Measurements from ENCODE around the gene CYP20A1. TPM values are rescaled to one million over a fixed set of nuclear protein-coding genes. Genes with fewer than 3 reads are reported as not detected.
A peak's percentile ranks its signal among the peaks of the same experiment; 100 is the strongest.
"Not testable (repeated sequence)": the region's sequence is repeated elsewhere in the genome, so short reads cannot be mapped to it uniquely, and the experiment has no call there.

Gene CYP20A1, protein sequence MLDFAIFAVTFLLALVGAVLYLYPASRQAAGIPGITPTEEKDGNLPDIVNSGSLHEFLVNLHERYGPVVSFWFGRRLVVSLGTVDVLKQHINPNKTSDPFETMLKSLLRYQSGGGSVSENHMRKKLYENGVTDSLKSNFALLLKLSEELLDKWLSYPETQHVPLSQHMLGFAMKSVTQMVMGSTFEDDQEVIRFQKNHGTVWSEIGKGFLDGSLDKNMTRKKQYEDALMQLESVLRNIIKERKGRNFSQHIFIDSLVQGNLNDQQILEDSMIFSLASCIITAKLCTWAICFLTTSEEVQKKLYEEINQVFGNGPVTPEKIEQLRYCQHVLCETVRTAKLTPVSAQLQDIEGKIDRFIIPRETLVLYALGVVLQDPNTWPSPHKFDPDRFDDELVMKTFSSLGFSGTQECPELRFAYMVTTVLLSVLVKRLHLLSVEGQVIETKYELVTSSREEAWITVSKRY
- total RNA-seq = 10 to 100 TPM; 13.2 to 18.1 TPM

DNA sequence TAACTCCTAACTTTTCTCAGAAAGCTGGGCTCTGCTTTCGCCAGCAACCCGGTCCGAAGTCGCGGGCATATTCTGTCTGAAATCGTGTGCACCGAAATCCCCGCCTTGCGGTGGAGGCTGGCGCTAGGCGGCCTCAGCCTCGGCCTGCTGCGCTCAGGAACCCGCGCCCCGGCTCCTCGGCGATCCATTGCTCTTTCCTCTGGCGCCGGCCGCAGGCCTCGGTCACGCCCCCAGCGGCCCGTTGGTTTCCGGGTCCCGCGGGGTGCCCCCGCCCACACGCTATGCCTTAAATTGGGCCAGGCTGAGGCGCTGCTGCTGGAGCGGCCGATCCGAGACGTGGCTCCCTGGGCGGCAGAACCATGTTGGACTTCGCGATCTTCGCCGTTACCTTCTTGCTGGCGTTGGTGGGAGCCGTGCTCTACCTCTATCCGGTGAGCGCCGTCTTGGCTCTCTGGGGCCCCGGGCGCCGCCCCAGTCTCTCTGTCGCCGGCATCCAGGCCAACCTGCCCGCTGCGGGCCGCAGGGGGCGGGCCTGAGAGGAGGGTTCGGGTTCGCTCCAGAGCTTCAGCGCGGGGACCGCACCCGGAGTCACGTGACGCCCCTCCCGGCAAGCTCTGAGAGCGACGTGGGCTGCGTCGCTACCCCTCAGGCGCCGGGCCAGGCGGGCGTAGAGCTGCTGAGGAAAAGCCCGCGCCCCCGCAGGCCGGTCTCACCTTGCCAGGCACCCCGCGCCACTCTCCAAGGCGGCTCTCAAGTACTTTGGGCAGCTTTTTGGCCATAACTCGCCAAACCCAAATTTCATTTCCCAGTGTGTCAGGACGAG lies at the start of gene CYP20A1:
Gene CYP20A1, plus strand, starts transcription at position 315 of the 823 bp plus-strand sequence. Its CDS starts 45 bp downstream, at position 360.
- peak within 1 kb of the TSS; percentile 95 to 100 for H3K27ac Mint-ChIP-seq
- DNase-seq (ENCODE audit: low spot score in 2 of 2) (peak; percentile 97 to 99), ATAC-seq (peak; percentile 87)
- H3K36me3 Mint-ChIP-seq = peaks cover 14 to 32% of the 10 kb centered on the region in 2 donors
- no peaks in the 10 kb centered on the region for H3K9me3 Mint-ChIP-seq

DNA sequence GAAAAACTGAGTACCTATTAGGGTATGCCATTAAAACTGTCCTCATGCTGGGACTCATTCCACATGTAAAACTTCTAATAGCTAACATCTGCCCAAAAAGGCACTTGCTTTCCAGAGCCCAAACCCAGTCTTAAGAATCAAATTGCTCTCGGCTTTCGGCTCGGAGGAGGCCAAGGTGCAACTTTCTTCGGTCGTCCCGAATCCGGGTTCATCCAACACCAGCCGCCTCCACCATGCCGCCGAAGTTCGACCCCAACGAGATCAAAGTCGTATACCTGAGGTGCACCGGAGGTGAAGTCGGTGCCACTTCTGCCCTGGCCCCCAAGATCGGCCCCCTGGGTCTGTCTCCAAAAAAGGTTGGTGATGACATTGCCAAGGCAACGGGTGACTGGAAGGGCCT lies 48.3 kb upstream of the CYP20A1 start:
- not testable (repeated sequence) for H3K36me3 Mint-ChIP-seq; H3K9me3 Mint-ChIP-seq; DNase-seq (ENCODE audit: low spot score in 2 of 2); ATAC-seq; H3K27ac Mint-ChIP-seq

DNA sequence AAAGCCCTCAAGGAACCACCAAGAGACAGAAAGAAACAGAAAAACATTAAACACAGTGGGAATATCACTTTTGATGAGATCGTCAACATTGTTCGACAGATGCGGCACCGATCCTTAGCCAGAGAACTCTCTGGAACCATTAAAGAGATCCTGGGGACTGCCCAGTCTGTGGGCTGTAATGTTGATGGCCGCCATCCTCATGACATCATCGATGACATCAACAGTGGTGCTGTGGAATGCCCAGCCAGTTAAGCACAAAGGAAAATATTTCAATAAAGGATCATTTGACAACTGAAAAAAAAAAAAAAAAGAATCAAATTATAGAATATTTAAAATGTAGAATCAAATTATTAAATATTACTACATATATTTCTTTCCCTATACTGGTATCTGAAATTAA lies 47.8 kb upstream of the CYP20A1 start:
- ATAC-seq; H3K27ac Mint-ChIP-seq; H3K36me3 Mint-ChIP-seq; DNase-seq (ENCODE audit: low spot score in 2 of 2); H3K9me3 Mint-ChIP-seq: not testable (repeated sequence)

DNA sequence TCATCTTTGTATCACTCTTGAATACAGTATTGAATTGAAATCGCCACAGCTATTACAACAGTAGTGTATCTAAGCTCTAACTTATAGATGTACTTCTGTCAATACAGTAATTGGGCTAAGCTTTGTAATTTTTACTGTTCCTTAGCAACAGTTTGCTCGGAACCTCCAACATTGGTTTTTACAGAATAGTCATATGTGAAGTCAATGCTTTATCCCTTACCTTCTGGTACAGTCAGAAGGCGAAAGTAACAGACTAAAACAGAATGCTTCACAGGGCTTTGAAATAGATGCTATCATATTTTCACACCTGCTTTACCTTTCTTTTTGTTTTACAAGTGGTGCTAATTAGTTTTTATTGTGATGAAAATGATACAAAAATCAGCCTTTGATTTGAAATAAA lies 46.9 kb upstream of the CYP20A1 start:
- DNase-seq (ENCODE audit: low spot score in 2 of 2) = no peak
- no peaks in the 10 kb centered on the region for H3K9me3 Mint-ChIP-seq
- peak; percentile 37 to 99 for ATAC-seq
- no peak overlapping the region for H3K27ac Mint-ChIP-seq
- H3K36me3 Mint-ChIP-seq = peaks cover 8% of the 10 kb centered on the region in 2 donors

DNA sequence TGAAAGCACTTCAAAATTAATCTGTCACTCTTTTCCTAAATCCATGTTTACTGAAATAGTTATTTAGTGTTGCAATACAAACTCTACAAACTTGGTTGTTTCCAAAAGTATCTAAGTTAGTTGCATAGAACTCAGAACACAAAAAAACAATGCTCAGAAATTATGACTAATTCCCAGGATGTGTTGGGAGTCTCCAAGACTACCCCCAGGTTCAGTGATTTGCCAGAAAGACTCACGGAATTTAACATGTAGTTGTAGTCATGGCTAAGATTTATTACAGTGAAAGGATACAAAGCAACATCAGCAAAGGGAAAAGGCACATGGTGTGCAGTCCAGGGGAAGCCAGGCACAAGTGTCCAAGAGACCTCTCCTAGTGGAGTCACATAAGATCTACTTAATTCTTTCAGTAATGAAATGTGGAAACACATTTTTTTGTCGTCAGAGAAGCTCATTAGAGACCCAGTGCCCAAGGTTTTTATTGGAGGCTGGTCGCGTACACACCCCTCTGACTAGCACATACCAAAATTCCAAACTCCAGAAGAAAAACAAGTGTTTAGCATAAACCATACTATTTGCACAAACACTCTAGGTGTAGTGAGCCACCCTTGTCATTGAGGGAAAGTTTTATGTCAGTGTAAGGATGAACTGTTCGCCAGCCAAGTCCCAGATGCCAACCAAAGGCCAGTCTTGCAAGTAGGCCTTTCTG lies 43.3 kb upstream of the CYP20A1 start:
- no peak overlapping the region for H3K27ac Mint-ChIP-seq
- no peak for DNase-seq (ENCODE audit: low spot score in 2 of 2)
- ATAC-seq = no peak
- H3K9me3 Mint-ChIP-seq = no peaks in the 10 kb centered on the region
- peaks cover 4% of the 10 kb centered on the region in 2 donors for H3K36me3 Mint-ChIP-seq

DNA sequence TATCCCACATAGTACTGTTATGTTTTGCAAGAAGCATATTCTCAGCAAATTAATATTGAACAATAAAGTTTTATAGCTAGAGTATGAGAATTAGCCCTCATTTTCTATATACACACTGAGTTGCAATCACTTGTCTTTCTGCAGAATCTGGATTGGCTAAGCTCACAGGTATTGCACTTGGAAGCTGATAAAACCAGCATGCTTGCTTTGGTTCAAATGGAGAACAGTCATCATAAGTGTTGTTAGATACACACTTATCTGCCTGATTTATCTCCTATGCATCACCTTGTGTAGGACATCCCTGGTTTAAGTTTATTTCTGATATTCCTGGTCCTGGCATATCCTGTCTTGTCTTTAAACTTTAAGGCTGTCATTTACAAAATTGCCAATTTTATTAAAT lies 38.0 kb upstream of the CYP20A1 start:
- ATAC-seq (no peak), DNase-seq (ENCODE audit: low spot score in 2 of 2) (no peak)
- H3K36me3 Mint-ChIP-seq = peaks cover 0 to 3% of the 10 kb centered on the region in 2 donors
- H3K27ac Mint-ChIP-seq = no peak overlapping the region
- no peaks in the 10 kb centered on the region for H3K9me3 Mint-ChIP-seq

DNA sequence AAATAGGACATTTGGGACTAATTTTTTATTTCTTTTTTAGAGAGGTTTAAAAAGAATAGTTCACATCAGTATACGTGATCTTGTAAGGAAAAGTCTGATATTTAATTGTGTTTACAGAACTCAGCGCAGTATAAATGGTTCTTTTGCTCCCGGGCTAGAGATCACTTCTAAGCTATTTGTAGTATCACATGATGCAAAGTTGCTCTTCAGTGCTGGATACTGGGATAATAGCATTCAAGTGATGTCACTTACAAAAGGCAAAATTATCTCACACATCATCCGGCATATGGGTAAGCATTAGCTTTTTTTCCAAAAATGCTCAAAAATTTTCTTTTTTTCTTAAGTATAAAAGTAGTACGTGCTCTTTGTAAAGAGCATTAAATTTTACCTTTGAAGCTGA lies 37.4 kb upstream of the CYP20A1 start:
- no peak for DNase-seq (ENCODE audit: low spot score in 2 of 2)
- H3K27ac Mint-ChIP-seq = no peak overlapping the region
- H3K36me3 Mint-ChIP-seq = peaks cover 0 to 6% of the 10 kb centered on the region in 2 donors
- no peak for ATAC-seq
- H3K9me3 Mint-ChIP-seq = no peaks in the 10 kb centered on the region

DNA sequence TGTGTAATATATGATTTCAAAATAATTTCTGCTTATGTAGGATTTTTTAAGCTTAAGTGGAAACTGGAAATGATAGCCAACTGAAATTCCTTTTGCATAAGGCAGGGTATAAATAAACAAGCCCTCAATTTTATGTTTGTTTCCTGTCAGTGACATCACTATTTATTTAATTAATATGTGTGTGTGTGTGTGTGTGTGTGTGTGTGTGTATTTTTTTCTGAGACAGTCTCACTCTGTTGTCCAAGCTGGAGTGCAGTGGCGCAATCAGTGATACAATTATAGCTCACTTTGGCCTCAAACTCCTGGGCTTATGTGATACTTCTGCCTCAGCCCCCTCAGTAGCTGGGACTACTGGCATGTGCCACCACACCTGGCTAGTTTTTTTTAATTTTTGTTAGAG lies 29.3 kb upstream of the CYP20A1 start:
- Mint-ChIP-seq H3K9me3 (no peaks in the 10 kb centered on the region), H3K36me3 (peaks cover 0 to 10% of the 10 kb centered on the region in 2 donors), H3K27ac (no peak overlapping the region)
- ATAC-seq = no peak
- DNase-seq (ENCODE audit: low spot score in 2 of 2) = no peak

DNA sequence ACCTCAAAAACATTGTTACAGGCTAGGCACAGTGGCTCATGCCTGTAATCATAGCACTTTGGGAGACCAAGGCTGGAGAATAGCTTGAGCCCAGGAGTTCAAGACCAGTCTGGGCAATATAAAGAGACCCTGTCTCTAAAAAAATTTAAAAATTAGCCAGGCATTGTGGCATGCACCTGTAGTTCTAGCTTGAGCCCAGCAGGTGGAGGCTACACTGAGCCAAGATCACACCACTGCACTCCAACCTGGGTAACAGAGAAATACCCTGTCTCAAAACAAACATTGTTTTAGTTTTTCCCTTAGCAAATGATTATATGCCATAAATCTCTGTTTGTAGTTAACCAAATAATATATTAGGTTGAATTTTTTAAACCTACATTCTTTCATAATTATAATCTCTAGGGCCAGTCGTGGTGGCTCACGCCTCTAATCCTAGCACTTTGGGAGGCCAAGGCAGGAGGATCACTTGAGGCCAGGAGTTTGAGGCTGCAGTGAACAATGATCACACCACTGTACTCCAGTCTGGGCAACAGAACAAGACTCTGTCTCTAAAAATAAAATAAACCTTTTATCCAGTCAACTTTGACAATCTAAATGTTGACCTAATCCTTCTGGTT lies 13.3 kb upstream of the CYP20A1 start:
- no peaks in the 10 kb centered on the region for H3K36me3 Mint-ChIP-seq
- H3K27ac Mint-ChIP-seq = no peak overlapping the region
- ATAC-seq (peak; percentile 61 to 62), DNase-seq (ENCODE audit: low spot score in 2 of 2) (peak in 1 of 2 donors; percentile 26)
- H3K9me3 Mint-ChIP-seq = no peaks in the 10 kb centered on the region

DNA sequence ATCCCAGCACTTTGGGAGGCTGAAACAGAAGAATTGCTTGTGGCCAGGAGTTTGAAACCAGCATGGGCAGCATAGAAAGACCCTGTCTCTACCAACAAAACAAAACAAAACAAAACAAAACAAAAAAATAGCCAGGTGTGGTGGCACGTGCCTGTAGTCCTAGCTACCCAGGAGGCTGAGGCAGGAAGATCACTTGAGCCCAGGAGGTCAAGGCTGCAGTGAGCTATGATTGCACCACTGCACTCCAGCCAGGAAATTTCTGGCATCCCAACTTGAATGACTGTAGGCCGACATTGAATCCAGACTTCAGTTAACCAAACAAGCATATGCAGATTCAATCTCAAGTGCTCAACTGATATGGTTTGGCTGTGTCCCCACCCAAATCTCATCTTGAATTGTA lies 9.1 kb upstream of the CYP20A1 start:
- not testable (repeated sequence) for ATAC-seq; DNase-seq (ENCODE audit: low spot score in 2 of 2); H3K9me3 Mint-ChIP-seq; H3K36me3 Mint-ChIP-seq; H3K27ac Mint-ChIP-seq

DNA sequence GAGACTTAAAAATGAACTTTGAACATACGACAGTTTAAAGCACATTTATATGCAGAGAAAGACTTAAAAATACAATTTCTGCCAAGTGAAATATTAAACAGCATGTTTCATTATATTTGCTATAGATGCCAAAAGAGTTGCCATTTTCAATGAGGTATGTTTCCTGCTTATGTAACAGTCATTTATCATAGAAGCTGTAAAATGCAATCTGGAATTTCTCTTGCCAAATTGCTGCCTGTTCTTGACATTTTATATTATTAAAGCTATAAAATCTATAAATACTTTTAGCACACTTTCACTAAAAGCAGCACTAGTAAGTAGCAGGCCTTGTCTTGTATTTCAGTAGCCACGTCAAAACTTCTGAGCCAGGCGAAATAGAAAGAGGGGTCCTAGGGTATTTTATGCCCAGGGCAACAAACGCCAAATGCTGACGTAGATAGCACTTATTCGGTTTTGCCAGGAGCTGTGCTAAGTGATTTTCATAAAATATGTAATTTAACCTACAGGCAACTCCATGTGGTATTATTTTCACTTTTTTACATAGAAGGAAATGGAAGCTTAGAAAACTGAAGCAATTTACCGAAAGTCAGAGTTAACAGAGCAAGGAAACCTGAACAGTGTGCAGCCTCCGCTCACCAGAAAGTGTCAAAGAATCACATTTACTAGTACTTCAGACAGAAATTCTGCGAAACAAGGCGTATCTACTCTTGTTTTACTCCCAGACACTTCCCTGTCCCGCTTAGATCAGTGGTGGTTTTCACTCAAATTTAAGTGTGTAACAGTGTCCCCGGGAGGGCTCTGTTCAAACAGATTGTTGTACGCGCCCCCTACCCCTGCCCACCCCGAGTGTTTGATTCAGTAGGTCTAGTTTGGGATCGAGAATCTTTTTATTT lies 1.2 kb upstream of the CYP20A1 start:
- Mint-ChIP-seq H3K36me3 (peaks cover 14 to 26% of the 10 kb centered on the region in 2 donors), H3K9me3 (no peaks in the 10 kb centered on the region), H3K27ac (peak overlapping the region; percentile 95 to 100)
- no peak for ATAC-seq
- DNase-seq (ENCODE audit: low spot score in 2 of 2) = no peak

DNA sequence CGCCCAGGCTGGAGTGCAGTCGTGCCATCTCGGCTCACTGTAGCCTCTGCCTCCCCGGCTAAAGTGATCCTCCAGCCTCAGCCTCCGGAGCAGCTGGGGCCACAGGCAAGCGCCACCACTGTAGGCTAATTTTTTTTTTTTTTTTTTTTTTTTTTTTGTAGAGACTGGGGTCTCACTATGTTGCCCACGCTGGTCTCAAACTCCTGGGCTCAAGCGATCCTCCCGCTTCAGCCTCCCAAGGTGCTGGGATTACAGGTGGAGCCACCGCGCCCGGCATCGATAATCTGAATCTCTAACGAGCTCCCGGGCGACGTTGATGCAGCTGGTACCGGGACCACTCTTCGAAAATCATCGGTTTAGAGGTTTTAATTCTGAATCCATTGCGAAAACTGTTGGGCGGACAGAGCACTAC lies 520 bp upstream of the CYP20A1 start:
- H3K9me3 Mint-ChIP-seq = no peaks in the 10 kb centered on the region
- peaks cover 14 to 32% of the 10 kb centered on the region in 2 donors for H3K36me3 Mint-ChIP-seq
- ATAC-seq (no peak), DNase-seq (ENCODE audit: low spot score in 2 of 2) (no peak)
- H3K27ac Mint-ChIP-seq = peak overlapping the region; percentile 95 to 100

DNA sequence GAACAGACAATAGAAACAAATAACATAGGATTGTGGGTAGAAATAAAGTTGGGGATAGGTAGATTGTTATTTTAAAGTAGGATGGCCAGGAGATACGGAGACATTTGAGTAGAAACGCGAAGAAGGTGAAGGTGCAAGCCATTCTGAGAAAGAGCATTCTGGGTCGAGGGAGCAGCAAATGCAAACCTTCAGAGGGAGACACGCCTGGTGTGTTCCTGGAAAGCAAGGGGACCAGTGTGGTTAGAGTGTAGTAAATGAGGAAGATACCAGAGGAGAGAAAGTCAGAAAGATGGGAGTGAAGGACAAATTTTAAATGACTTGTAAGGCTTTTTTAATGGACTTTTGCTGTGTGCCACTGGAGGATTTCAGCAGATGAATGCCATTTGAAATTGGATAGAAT lies 1.7 kb downstream of the CYP20A1 start:
- DNase-seq (ENCODE audit: low spot score in 2 of 2) = no peak
- Mint-ChIP-seq H3K9me3 (no peaks in the 10 kb centered on the region), H3K27ac (peak overlapping the region; percentile 95 to 100), H3K36me3 (peaks cover 14 to 32% of the 10 kb centered on the region in 2 donors)
- ATAC-seq = no peak

DNA sequence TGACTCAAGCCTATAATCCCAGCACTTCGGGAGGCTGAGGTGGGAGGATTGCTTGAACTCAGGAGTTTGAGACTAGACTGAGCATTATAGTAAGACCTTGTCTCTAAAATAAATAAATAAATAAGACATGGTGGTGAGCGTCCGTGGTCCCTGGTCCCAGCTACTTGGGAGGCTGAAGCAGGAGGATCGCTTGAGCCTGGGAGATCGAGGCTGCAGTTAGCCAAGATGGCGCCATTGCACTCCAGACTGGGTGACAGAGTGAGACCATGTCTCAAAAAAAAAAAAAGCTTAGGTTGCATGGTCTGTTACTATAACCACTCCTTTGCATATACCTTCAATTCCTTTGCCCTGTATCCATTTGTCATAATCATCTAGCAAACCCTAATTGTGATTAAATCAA lies 3.7 kb downstream of the CYP20A1 start:
- DNase-seq (ENCODE audit: low spot score in 2 of 2) = no peak
- Mint-ChIP-seq H3K9me3 (no peaks in the 10 kb centered on the region), H3K36me3 (peaks cover 14 to 32% of the 10 kb centered on the region in 2 donors), H3K27ac (peak overlapping the region in 1 of 2 donors; percentile 81)
- no peak for ATAC-seq

DNA sequence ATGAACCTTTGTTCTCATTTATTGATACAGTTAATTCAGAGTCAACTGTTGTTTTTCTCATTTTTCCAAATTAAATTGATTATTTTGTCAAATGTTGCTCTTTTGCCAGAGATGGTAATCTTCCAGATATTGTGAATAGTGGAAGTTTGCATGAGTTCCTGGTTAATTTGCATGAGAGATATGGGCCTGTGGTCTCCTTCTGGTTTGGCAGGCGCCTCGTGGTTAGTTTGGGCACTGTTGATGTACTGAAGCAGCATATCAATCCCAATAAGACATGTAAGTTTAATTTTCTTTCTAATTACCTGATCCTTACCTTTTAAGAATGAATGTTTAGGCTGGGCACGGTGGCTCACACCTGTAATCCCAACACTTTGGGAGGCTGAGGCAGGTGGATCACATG lies 7.8 kb downstream of the CYP20A1 start:
- ATAC-seq (no peak), DNase-seq (ENCODE audit: low spot score in 2 of 2) (no peak)
- H3K27ac Mint-ChIP-seq = no peak overlapping the region
- peaks cover 0 to 12% of the 10 kb centered on the region in 2 donors for H3K36me3 Mint-ChIP-seq
- H3K9me3 Mint-ChIP-seq = no peaks in the 10 kb centered on the region

Measured in activated naive CD4-positive, alpha-beta T cell treated with anti-CD3 and anti-CD28 coated beads, Interleukin-2, amount 50 U/mL, for 72 hours (primary cell).